HEK293T (cell line): ENCODE results near the gene HMOX1.

Experiments used
- CTCF ChIA-PET: fragments of 350-600 bp; formaldehyde crosslinking; extraction: SDS; loops from one replicate; lab custom pipeline; 2021; ENCODE audit warnings: antibody characterized with exemption, inconsistent platforms; lab: Yijun Ruan, JAX
- POLR2A ChIA-PET: fragments of 350-600 bp; formaldehyde crosslinking; extraction: SDS; loops from one replicate; lab custom pipeline; 2020; ENCODE audit warnings: antibody characterized with exemption, inconsistent platforms; lab: Yijun Ruan, JAX
- DNase-seq: peaks from one replicate; pipeline ENCODE4 v3.0.0; 2012; ENCODE audit warnings: mixed read lengths; ENCODE audit errors: extremely low spot score
- ARNT ChIP-seq: fragments of 450-650 bp; IDR thresholded peaks from 2 replicates; pipeline ENCODE4 v1.6.1; 2017; ENCODE audit warnings: mild to moderate bottlenecking
- BHLHE40 ChIP-seq: fragments of 450-650 bp; IDR thresholded peaks from 2 replicates; pipeline ENCODE4 v1.6.1; 2016; ENCODE audit warnings: mild to moderate bottlenecking, moderate library complexity, borderline replicate concordance
- CTBP1 ChIP-seq: fragments of 450-650 bp; IDR thresholded peaks from 2 replicates; pipeline ENCODE4 v1.6.1; 2016; ENCODE audit warnings: borderline replicate concordance
- ELF4 ChIP-seq: fragments of 450-650 bp; IDR thresholded peaks from 2 replicates; pipeline ENCODE4 v1.6.1; 2017; ENCODE audit warnings: antibody characterized with exemption
- FOXA1 ChIP-seq: fragments of 450-650 bp; IDR thresholded peaks from 2 replicates; pipeline ENCODE4 v1.6.1; 2016; ENCODE audit warnings: mild to moderate bottlenecking
- FOXK2 ChIP-seq: fragments of 450-650 bp; IDR thresholded peaks from 2 replicates; pipeline ENCODE4 v1.6.1; 2016; ENCODE audit warnings: mild to moderate bottlenecking
- FOXM1 ChIP-seq: fragments of 450-650 bp; IDR thresholded peaks from 2 replicates; pipeline ENCODE4 v1.6.1; 2017; ENCODE audit warnings: mild to moderate bottlenecking, borderline replicate concordance
- HDGF ChIP-seq: fragments of 450-650 bp; IDR thresholded peaks from 2 replicates; pipeline ENCODE4 v1.6.1; 2017; ENCODE audit warnings: antibody characterized with exemption, borderline replicate concordance
- L3MBTL2 ChIP-seq: fragments of 450-650 bp; conservative IDR thresholded peaks from 2 replicates; pipeline ENCODE4 v1.6.1; 2016; ENCODE audit warnings: mild to moderate bottlenecking
- LEF1 ChIP-seq: fragments of 450-650 bp; IDR thresholded peaks from 2 replicates; pipeline ENCODE4 v1.6.1; 2017; ENCODE audit warnings: mild to moderate bottlenecking, borderline replicate concordance
- NFRKB ChIP-seq: fragments of 450-650 bp; IDR thresholded peaks from 2 replicates; pipeline ENCODE4 v1.6.1; 2016; ENCODE audit warnings: mild to moderate bottlenecking, moderate library complexity
- PKNOX1 ChIP-seq: fragments of 450-650 bp; IDR thresholded peaks from 2 replicates; pipeline ENCODE4 v1.6.1; 2016
- SP1 ChIP-seq: fragments of 450-650 bp; IDR thresholded peaks from 2 replicates; pipeline ENCODE4 v1.6.1; 2017
- SUZ12 ChIP-seq: fragments of 450-650 bp; IDR thresholded peaks from 2 replicates; pipeline ENCODE4 v1.6.1; 2016; ENCODE audit warnings: mild to moderate bottlenecking
- TARDBP ChIP-seq: fragments of 450-650 bp; IDR thresholded peaks from 2 replicates; pipeline ENCODE4 v1.6.1; 2016
- ZNF384 ChIP-seq: fragments of 450-650 bp; IDR thresholded peaks from 2 replicates; pipeline ENCODE4 v1.6.1; 2016

The HMOX1 gene

GRCh38 chr22:35431483-35432227 lies 50.8 kb downstream of the HMOX1 start:
- no peak for DNase-seq
- CTCF ChIA-PET, result interaction anchor here (0.6 to 2.0 kb wide), 7 partner anchors 10 to 188 kb away, joined by 3 to 8 read pairs (median 4); partner anchors contain the start of gene TOM1
- POLR2A ChIA-PET, result no interaction called here
- TF ChIP-seq HDGF (no peak), TARDBP (no peak)

GRCh38 chr22:35432228-35432905 lies 51.5 kb downstream of the HMOX1 start:
- ChIA-PET POLR2A (no interaction called here), CTCF (no interaction called here)
- DNase-seq, result no peak
- no peak for TF ChIP-seq TARDBP
- no peak for TF ChIP-seq FOXK2
- TF ChIP-seq NFRKB, result no peak
- no peak for TF ChIP-seq CTBP1
- TF ChIP-seq ARNT, result no peak
- no peak for TF ChIP-seq HDGF
- no peak for TF ChIP-seq L3MBTL2
- no peak for TF ChIP-seq SUZ12
- TF ChIP-seq PKNOX1, result no peak
- TF ChIP-seq BHLHE40, result no peak
- no peak for TF ChIP-seq ELF4
- TF ChIP-seq LEF1, result no peak
- TF ChIP-seq FOXA1, result no peak
- TF ChIP-seq SP1, result no peak
- no peak for TF ChIP-seq FOXM1
- no peak for TF ChIP-seq ZNF384

- ChIA-PET POLR2A (no interaction called here), CTCF (interaction anchor here (0.5 to 0.7 kb wide), 2 partner anchors 149 to 683 kb away, joined by 3 to 5 read pairs; no protein-coding TSS in a partner anchor)
- TF ChIP-seq FOXM1 (no peak), PKNOX1 (no peak), FOXK2 (no peak), NFRKB (no peak), FOXA1 (no peak), ZNF384 (no peak), L3MBTL2 (no peak), ARNT (no peak), SUZ12 (no peak), LEF1 (no peak), SP1 (no peak), HDGF (no peak), TARDBP (no peak), ELF4 (no peak), CTBP1 (no peak), BHLHE40 (no peak)
- DNase-seq, result no peak
Measured at GRCh38 chr22:35434061-35434710, 53.3 kb downstream of the HMOX1 start.

- POLR2A ChIA-PET, result no interaction called here
- CTCF ChIA-PET, result no interaction called here
- DNase-seq, result no peak
- TF ChIP-seq FOXA1 (no peak), L3MBTL2 (no peak), ELF4 (no peak), SP1 (no peak), CTBP1 (no peak), NFRKB (no peak), BHLHE40 (no peak), TARDBP (no peak), PKNOX1 (no peak), FOXM1 (no peak), ZNF384 (no peak), LEF1 (no peak), SUZ12 (no peak)
Measured at GRCh38 chr22:35435201-35435740, 54.4 kb downstream of the HMOX1 start.

- TF ChIP-seq PKNOX1 (no peak), TARDBP (no peak), CTBP1 (no peak), SUZ12 (no peak), HDGF (no peak)
- ChIA-PET POLR2A (no interaction called here), CTCF (no interaction called here)
- DNase-seq, result no peak
Measured at GRCh38 chr22:35436421-35436820, 55.5 kb downstream of the HMOX1 start.
